GM23338 (cell line): Measurements from ENCODE around the gene IQCK.

Source experiments
- POLR2AphosphoS5 ChIP-seq: IDR thresholded peaks from 2 replicates; pipeline ENCODE4 v1.6.1; 2016; ENCODE audit warnings: antibody characterized with exemption, low read depth
- TF ChIP-seq, protein P1 (sequence below), 2 experiments: fragments of 200-600 bp in 1 of 2; sonication (generic) in 1 of 2; conservative IDR thresholded peaks; 2 replicates each; pipeline versions ENCODE4 v1.5.1 to v1.6.1; 2016 to 2017; ENCODE audit warnings: antibody characterized with exemption in 2 of 2, low read depth in 2 of 2, mild to moderate bottlenecking in 2 of 2, moderate library complexity in 1 of 2

- TF ChIP-seq, protein P1, sequence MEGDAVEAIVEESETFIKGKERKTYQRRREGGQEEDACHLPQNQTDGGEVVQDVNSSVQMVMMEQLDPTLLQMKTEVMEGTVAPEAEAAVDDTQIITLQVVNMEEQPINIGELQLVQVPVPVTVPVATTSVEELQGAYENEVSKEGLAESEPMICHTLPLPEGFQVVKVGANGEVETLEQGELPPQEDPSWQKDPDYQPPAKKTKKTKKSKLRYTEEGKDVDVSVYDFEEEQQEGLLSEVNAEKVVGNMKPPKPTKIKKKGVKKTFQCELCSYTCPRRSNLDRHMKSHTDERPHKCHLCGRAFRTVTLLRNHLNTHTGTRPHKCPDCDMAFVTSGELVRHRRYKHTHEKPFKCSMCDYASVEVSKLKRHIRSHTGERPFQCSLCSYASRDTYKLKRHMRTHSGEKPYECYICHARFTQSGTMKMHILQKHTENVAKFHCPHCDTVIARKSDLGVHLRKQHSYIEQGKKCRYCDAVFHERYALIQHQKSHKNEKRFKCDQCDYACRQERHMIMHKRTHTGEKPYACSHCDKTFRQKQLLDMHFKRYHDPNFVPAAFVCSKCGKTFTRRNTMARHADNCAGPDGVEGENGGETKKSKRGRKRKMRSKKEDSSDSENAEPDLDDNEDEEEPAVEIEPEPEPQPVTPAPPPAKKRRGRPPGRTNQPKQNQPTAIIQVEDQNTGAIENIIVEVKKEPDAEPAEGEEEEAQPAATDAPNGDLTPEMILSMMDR (conservative IDR thresholded peaks at IDR 0.05; ENCODE audit: low read depth in 2 of 2): no peak
- TF ChIP-seq POLR2AphosphoS5: no peak
Measured at GRCh38 chr16:19875900-19876299, 157.8 kb downstream of the IQCK start.
